Esophagus muscularis mucosa (tissue), 3 donors: ENCODE data around the gene PAPLN.

Experiments used
- CTCF ChIP-seq, 3 experiments: fragments of 200-600 bp in 2 of 3; fragments of 450-650 bp in 1 of 3; sonication (generic) in 2 of 3; IDR thresholded peaks; one replicate each; pipeline ENCODE4 v1.5.1; 2017 to 2019; ENCODE audit warnings: antibody characterized with exemption in 3 of 3, mild to moderate bottlenecking in 2 of 3, moderate library complexity in 1 of 3
- POLR2AphosphoS5 ChIP-seq, 2 donors: sonication (generic); formaldehyde crosslinking; IDR thresholded peaks; one replicate each; pipeline ENCODE4 v1.6.1; 2017; ENCODE audit warnings: antibody characterized with exemption in 2 of 2

DNA sequence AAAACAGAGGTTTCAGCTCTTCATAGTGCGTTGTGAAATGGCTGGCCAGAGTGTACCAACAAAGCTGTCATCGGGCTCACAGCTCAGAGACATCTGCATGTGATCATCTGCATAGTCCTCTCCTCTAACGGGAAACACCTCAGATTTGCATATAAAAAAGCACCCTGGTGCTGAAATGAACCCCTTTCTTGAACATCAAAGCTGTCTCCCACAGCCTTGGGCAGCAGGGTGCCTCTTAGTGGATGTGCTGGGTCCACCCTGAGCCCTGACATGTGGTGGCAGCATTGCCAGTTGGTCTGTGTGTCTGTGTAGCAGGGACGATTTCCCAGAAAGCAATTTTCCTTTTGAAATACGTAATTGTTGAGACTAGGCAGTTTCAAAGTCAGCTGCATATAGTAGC is 14.3 kb upstream of the PAPLN start:
- peak; percentile 45 to 59 for TF ChIP-seq POLR2AphosphoS5 (IDR thresholded peaks at IDR 0.05)
- peak in 1 of 3 experiments; percentile 19 for TF ChIP-seq CTCF (IDR thresholded peaks at IDR 0.05)
